GM23338 (cell line): ENCODE measurements around the gene PTGR2. TPM values are rescaled to one million over a fixed set of nuclear protein-coding genes. Genes with fewer than 3 reads are reported as not detected.

ENCODE experiments used
- ATAC-seq: fragments of 200-7000 bp; cut with Tn5 transposase; 3 replicates; pipeline ENCODE4 v1.9.1; 2020
- DNase-seq: peaks from one replicate; pipeline ENCODE4 v3.0.0-alpha.2; 2015; ENCODE audit warnings: low spot score
- H2AFZ ChIP-seq: fragments of 200-600 bp; sonication (generic); 2 replicates; pipeline ENCODE4 v1.8.0; 2016; ENCODE audit warnings: antibody characterized with exemption, mild to moderate bottlenecking, moderate library complexity
- H3F3A ChIP-seq: fragments of 200-600 bp; sonication (generic); replicated peaks from 2 replicates; pipeline ENCODE4 v1.8.0; 2017; ENCODE audit warnings: antibody characterized with exemption, mixed run types, low read depth
- H3K27ac ChIP-seq: fragments of 200-600 bp; sonication (generic); 2 replicates; pipeline ENCODE4 v1.6.1; 2016; ENCODE audit warnings: low read depth
- H3K27me3 ChIP-seq: fragments of 200-600 bp; sonication (generic); 2 replicates; pipeline ENCODE4 v1.8.0; 2016; ENCODE audit warnings: mild to moderate bottlenecking, mixed run types, moderate library complexity; ENCODE audit not compliant: insufficient read depth
- H3K36me3 ChIP-seq: fragments of 200-600 bp; sonication (generic); 2 replicates; pipeline ENCODE4 v1.8.0; 2016; ENCODE audit warnings: mild to moderate bottlenecking; ENCODE audit not compliant: insufficient read depth
- H3K4me1 ChIP-seq: fragments of 200-600 bp; sonication (generic); 2 replicates; pipeline ENCODE4 v1.8.0; 2016; ENCODE audit warnings: mild to moderate bottlenecking, moderate library complexity; ENCODE audit not compliant: insufficient read depth
- H3K4me2 ChIP-seq: fragments of 200-600 bp; sonication (generic); 2 replicates; pipeline ENCODE4 v1.7.1; 2017; ENCODE audit warnings: mixed run types
- H3K4me3 ChIP-seq: fragments of 200-600 bp; sonication (generic); 2 replicates; pipeline ENCODE4 v1.6.1; 2016; ENCODE audit warnings: mixed run types
- H3K79me2 ChIP-seq: fragments of 200-600 bp; sonication (generic); replicated peaks from 2 replicates; pipeline ENCODE4 v1.8.0; 2017; ENCODE audit warnings: mild to moderate bottlenecking; ENCODE audit not compliant: insufficient read depth
- H3K9me2 ChIP-seq: fragments of 200-600 bp; sonication (generic); 2 replicates; pipeline ENCODE4 v1.8.0; 2017; ENCODE audit not compliant: insufficient read depth
- H4K20me1 ChIP-seq: fragments of 200-600 bp; sonication (generic); replicated peaks from 2 replicates; pipeline ENCODE4 v1.8.0; 2017; ENCODE audit warnings: mild to moderate bottlenecking; ENCODE audit not compliant: insufficient read depth
- H3K27ac Mint-ChIP-seq: 2 replicates; pipeline ENCODE4 v1.8.0; 2020; ENCODE audit warnings: inconsistent platforms, mild to moderate bottlenecking, moderate library complexity, mixed read lengths
- H3K27me3 Mint-ChIP-seq: 3 replicates; pipeline ENCODE4 v1.8.0; 2022; ENCODE audit warnings: low read depth, mild to moderate bottlenecking, moderate library complexity, mixed read lengths, inconsistent platforms; ENCODE audit not compliant: insufficient read depth, poor library complexity
- H3K36me3 Mint-ChIP-seq: 3 replicates; pipeline ENCODE4 v1.8.0; 2021; ENCODE audit warnings: low read depth, mild to moderate bottlenecking, inconsistent platforms, moderate library complexity, mixed read lengths
- H3K4me1 Mint-ChIP-seq: 3 replicates; pipeline ENCODE4 v1.8.0; 2020; ENCODE audit warnings: mild to moderate bottlenecking, inconsistent platforms, mixed read lengths
- H3K4me3 Mint-ChIP-seq: 3 replicates; pipeline ENCODE4 v1.8.0; 2021; ENCODE audit warnings: moderate library complexity, mild to moderate bottlenecking, inconsistent platforms, mixed read lengths
- H3K9me3 Mint-ChIP-seq: 3 replicates; pipeline ENCODE4 v1.8.0; 2020; ENCODE audit warnings: moderate library complexity, mild to moderate bottlenecking, inconsistent platforms, mixed read lengths
- CREB1 ChIP-seq: fragments of 250-450 bp; sonication (Bioruptor Pico); IDR thresholded peaks from 2 replicates; pipeline ENCODE4 v1.5.0; 2020; ENCODE audit warnings: low read depth, mild to moderate bottlenecking, moderate library complexity
- CTCF ChIP-seq, 2 experiments: fragments of 200-600 bp in 1 of 2; sonication (generic) in 1 of 2; conservative IDR thresholded peaks; 2 replicates each; pipeline versions ENCODE4 v1.5.1 to v1.6.1; 2016 to 2017; ENCODE audit warnings: antibody characterized with exemption in 2 of 2, low read depth in 2 of 2, mild to moderate bottlenecking in 2 of 2, moderate library complexity in 1 of 2
- EZH2phosphoT487 ChIP-seq: fragments of 200-600 bp; sonication (generic); IDR thresholded peaks from one replicate; pipeline ENCODE4 v1.8.1; 2018; ENCODE audit warnings: antibody characterized with exemption; ENCODE audit not compliant: unreplicated experiment
- POLR2AphosphoS5 ChIP-seq: IDR thresholded peaks from 2 replicates; pipeline ENCODE4 v1.6.1; 2016; ENCODE audit warnings: antibody characterized with exemption, low read depth
- STAT1 ChIP-seq: IDR thresholded peaks from one replicate; pipeline ENCODE4 v1.6.1; 2016; ENCODE audit warnings: antibody characterized with exemption; ENCODE audit not compliant: unreplicated experiment
- ZNF114 ChIP-seq: fragments of 250-450 bp; sonication (Bioruptor Pico); IDR thresholded peaks from 2 replicates; pipeline ENCODE4 v1.5.0; 2020; ENCODE audit warnings: mild to moderate bottlenecking, moderate library complexity
- polyA plus RNA-seq: library from polyadenylated mRNA; unstranded; fragments of >200 nt; fragmentation: Nextera tagmentation; extraction: Ambion mirVana; gene quantifications from 2 replicates; pipeline ENCODE4 v1.2.1, GENCODE V29; 2016
- total RNA-seq: library from RNA; depleted of rRNA; stranded (reverse); fragments of >200 nt; shearing (Covaris generic); gene quantifications from 2 replicates; pipeline ENCODE4 v1.2.3, GENCODE V29; 2014
- TF ChIP-seq, protein P1 (sequence below): IDR thresholded peaks from one replicate; pipeline ENCODE4 v1.6.1; 2018; ENCODE audit warnings: antibody characterized with exemption; ENCODE audit not compliant: unreplicated experiment
- TF ChIP-seq, protein P2 (sequence below): IDR thresholded peaks from 2 replicates; pipeline ENCODE4 v1.6.1; 2016; ENCODE audit warnings: antibody characterized with exemption

Gene PTGR2
- total and polyA plus RNA-seq, 2 experiments from 2014 or later = 20.0 to 25.4 TPM

GRCh38 chr14:73842201-73842600, 9.4 kb upstream of the PTGR2 start (continued):
- TF ChIP-seq, protein P1, sequence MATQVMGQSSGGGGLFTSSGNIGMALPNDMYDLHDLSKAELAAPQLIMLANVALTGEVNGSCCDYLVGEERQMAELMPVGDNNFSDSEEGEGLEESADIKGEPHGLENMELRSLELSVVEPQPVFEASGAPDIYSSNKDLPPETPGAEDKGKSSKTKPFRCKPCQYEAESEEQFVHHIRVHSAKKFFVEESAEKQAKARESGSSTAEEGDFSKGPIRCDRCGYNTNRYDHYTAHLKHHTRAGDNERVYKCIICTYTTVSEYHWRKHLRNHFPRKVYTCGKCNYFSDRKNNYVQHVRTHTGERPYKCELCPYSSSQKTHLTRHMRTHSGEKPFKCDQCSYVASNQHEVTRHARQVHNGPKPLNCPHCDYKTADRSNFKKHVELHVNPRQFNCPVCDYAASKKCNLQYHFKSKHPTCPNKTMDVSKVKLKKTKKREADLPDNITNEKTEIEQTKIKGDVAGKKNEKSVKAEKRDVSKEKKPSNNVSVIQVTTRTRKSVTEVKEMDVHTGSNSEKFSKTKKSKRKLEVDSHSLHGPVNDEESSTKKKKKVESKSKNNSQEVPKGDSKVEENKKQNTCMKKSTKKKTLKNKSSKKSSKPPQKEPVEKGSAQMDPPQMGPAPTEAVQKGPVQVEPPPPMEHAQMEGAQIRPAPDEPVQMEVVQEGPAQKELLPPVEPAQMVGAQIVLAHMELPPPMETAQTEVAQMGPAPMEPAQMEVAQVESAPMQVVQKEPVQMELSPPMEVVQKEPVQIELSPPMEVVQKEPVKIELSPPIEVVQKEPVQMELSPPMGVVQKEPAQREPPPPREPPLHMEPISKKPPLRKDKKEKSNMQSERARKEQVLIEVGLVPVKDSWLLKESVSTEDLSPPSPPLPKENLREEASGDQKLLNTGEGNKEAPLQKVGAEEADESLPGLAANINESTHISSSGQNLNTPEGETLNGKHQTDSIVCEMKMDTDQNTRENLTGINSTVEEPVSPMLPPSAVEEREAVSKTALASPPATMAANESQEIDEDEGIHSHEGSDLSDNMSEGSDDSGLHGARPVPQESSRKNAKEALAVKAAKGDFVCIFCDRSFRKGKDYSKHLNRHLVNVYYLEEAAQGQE = no peak
- TF ChIP-seq, protein P2, sequence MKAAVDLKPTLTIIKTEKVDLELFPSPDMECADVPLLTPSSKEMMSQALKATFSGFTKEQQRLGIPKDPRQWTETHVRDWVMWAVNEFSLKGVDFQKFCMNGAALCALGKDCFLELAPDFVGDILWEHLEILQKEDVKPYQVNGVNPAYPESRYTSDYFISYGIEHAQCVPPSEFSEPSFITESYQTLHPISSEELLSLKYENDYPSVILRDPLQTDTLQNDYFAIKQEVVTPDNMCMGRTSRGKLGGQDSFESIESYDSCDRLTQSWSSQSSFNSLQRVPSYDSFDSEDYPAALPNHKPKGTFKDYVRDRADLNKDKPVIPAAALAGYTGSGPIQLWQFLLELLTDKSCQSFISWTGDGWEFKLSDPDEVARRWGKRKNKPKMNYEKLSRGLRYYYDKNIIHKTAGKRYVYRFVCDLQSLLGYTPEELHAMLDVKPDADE = no peak
- TF ChIP-seq CTCF (conservative IDR thresholded peaks at IDR 0.05; ENCODE audit: low read depth in 2 of 2) (no peak), EZH2phosphoT487 (no peak), POLR2AphosphoS5 (no peak), CREB1 (no peak)

DNA sequence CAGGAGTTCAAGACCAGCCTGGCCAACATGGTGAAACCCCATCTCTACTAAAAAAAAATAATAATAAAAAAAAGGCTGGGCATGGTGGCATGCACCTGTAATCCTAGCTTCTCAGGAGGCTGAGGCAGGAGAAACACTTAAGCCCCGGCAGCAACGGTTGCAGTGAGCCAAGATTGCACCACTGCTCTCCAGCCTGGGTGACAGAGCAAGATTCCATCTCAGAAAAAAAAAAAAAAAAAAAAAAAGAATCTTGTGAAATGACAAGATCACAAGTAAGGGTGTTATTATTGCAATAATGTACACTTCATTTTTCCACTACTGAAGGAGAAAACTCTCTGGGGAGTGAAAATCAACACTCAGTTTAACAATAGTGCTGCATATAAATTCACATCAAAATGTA, 8.8 kb upstream of the PTGR2 start:
- H3K9me2 ChIP-seq = no peaks in the 10 kb centered on the region
- Mint-ChIP-seq H3K4me3 (no peak overlapping the region), H3K27ac (no peak overlapping the region), H3K36me3 (no peaks in the 10 kb centered on the region), H3K9me3 (no peaks in the 10 kb centered on the region), H3K4me1 (no peaks in the 10 kb centered on the region; the same call in 2 of the 3 replicates), H3K27me3 (peaks cover 5% of the 10 kb centered on the region)
- no peaks in the 10 kb centered on the region for H3K27me3 ChIP-seq
- H3K79me2 ChIP-seq = no peaks in the 10 kb centered on the region
- DNase-seq (no peak), ATAC-seq (no peak)
- no peaks in the 10 kb centered on the region for H3K36me3 ChIP-seq
- no peak overlapping the region for H2AFZ ChIP-seq
- H3K4me1 ChIP-seq = no peaks in the 10 kb centered on the region
- H3F3A ChIP-seq = no peaks in the 10 kb centered on the region
- no peak overlapping the region for H3K27ac ChIP-seq
- H4K20me1 ChIP-seq = no peaks in the 10 kb centered on the region
- no peak overlapping the region for H3K4me2 ChIP-seq
- TF ChIP-seq CREB1 = no peak
- H3K4me3 ChIP-seq = no peak overlapping the region

DNA sequence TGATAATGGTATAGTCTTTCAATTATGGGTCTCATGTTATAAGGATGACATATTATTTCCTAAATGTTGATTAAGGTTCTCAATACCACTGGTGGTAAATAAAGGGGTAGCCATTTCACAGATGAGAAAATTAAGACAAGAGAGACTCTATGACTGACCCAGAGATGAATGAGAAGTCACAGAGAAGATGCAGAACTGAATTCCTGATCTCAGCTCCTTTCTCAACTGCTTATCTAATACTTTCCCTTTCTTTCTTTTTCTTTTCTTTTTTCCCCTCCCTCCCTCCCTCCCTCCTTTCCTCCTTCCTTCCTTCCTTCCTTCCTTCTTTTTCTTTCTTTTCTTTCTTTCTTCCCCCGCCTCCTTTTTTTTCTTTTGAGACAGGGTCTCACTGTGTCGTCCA, 8.3 kb upstream of the PTGR2 start:
- Histone ChIP-seq H2AFZ (no peak overlapping the region), H3K27ac (no peak overlapping the region), H3K27me3 (no peaks in the 10 kb centered on the region), H3K4me3 (no peak overlapping the region), H3K79me2 (no peaks in the 10 kb centered on the region), H3K4me1 (no peaks in the 10 kb centered on the region), H3K9me2 (no peaks in the 10 kb centered on the region), H3K4me2 (no peak overlapping the region), H4K20me1 (no peaks in the 10 kb centered on the region), H3K36me3 (no peaks in the 10 kb centered on the region), H3F3A (no peaks in the 10 kb centered on the region)
- ATAC-seq (no peak), DNase-seq (no peak)
- H3K4me3 Mint-ChIP-seq = no peak overlapping the region
- no peaks in the 10 kb centered on the region for H3K9me3 Mint-ChIP-seq
- TF ChIP-seq POLR2AphosphoS5 (no peak), ZNF114 (CRISPR knock-in tag) (no peak), EZH2phosphoT487 (no peak), CTCF (conservative IDR thresholded peaks at IDR 0.05; ENCODE audit: low read depth in 2 of 2) (no peak), CREB1 (no peak), STAT1 (no peak)
- TF ChIP-seq, protein P1 = no peak
- H3K36me3 Mint-ChIP-seq = no peaks in the 10 kb centered on the region
- peaks cover 4% of the 10 kb centered on the region for H3K27me3 Mint-ChIP-seq
- no peak overlapping the region for H3K27ac Mint-ChIP-seq
- H3K4me1 Mint-ChIP-seq = no peaks in the 10 kb centered on the region; the same call in 2 of the 3 replicates
